Skeletal muscle satellite cell (primary cell): ENCODE measurements around the gene GALNT16.

Source experiments
- H3K27me3 ChIP-seq: 2 replicates; pipeline ENCODE4 v1.7.0; 2013; ENCODE audit warnings: low read length; ENCODE audit not compliant: control insufficient read depth, insufficient read depth
- H3K36me3 ChIP-seq: 2 replicates; pipeline ENCODE4 v1.7.0; 2013; ENCODE audit warnings: mild to moderate bottlenecking, control low read depth, low read length; ENCODE audit not compliant: insufficient read depth
- H3K4me1 ChIP-seq: 2 replicates; pipeline ENCODE4 v1.7.0; 2013; ENCODE audit warnings: low read length; ENCODE audit not compliant: control insufficient read depth, insufficient read depth
- H3K4me2 ChIP-seq: 2 replicates; pipeline ENCODE4 v1.7.0; 2013; ENCODE audit warnings: mild to moderate bottlenecking, low read length
- H3K4me3 ChIP-seq: 2 replicates; pipeline ENCODE4 v1.7.0; 2013; ENCODE audit warnings: low read length
- H3K9ac ChIP-seq: 2 replicates; pipeline ENCODE4 v1.7.0; 2013; ENCODE audit warnings: mild to moderate bottlenecking, low read depth, low read length, moderate library complexity
- H3K9me3 ChIP-seq: replicated peaks from 2 replicates; pipeline ENCODE4 v1.7.0; 2013; ENCODE audit warnings: mild to moderate bottlenecking, control low read depth, low read length

Gene GALNT16

DNA sequence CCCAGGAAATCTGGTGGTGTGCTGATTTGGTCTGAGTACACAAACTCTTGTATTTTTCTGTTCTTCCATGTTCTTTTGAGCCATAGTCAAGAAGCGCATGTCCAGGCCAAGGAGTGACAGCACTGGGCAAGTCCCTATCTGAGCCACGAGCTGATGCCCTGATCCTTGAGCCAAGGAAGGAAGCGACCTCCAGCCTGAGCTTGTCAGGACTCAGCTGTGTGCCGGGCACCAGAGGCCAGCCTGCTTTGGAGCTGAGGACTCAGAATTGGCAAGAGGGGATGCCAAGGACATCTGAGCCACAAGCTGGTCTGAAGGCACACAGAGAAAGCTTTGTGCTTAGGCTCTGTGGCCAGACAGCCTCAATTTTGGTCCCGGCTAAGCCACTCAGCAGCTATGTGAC lies 52.6 kb downstream of the GALNT16 start:
- H3K4me1 ChIP-seq = peaks cover 19% of the 10 kb centered on the region
- peaks cover 8% of the 10 kb centered on the region for H3K27me3 ChIP-seq
- H3K9me3 ChIP-seq = no peaks in the 10 kb centered on the region
- no peak overlapping the region for H3K4me3 ChIP-seq
- H3K36me3 ChIP-seq = no peaks in the 10 kb centered on the region
- H3K9ac ChIP-seq = no peak overlapping the region
- H3K4me2 ChIP-seq = no peak overlapping the region

DNA sequence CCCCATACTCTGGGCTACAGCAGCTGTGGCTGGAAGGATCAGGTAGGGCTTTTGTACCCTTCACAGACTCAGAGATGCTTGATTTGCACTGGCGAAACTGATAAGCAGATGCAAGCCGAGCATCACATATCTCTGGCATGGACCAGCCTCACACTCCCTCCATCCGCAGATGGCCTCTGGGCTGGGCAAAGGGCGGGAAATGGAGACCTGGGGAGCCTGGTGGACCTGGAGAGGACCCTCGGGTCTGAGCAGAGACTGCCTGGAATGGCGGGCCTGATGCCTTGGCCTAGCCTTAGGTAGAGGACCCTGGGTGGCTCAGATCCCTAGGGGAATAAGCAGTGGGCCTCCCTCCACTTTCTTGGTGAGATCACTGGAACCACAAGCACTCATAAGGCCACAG lies 53.2 kb downstream of the GALNT16 start:
- H3K36me3 ChIP-seq = no peaks in the 10 kb centered on the region
- H3K4me3 ChIP-seq = no peak overlapping the region
- no peaks in the 10 kb centered on the region for H3K9me3 ChIP-seq
- peaks cover 25% of the 10 kb centered on the region for H3K4me1 ChIP-seq
- no peak overlapping the region for H3K4me2 ChIP-seq
- no peak overlapping the region for H3K9ac ChIP-seq
- H3K27me3 ChIP-seq = peaks cover 4% of the 10 kb centered on the region

DNA sequence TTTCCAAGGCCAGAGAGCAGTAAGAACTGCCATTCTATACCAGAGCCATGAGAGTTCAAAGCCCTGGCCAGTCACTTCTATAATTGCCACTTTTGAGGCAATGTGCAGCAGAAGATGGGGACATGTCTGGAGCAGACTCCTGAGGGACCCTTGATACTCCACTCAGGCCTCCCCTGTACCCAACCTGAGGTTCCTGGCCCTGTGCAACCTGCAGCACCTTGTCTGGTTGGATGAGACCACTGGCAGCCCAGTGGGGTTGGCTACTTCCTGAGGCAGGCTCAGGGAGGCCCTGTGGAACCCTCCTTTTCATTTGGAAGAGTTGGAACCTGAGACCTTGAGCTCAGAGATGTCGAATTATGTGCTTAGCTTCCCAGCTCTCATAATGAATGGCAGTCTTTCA lies 54.4 kb downstream of the GALNT16 start:
- Histone ChIP-seq H3K4me2 (no peak overlapping the region), H3K36me3 (no peaks in the 10 kb centered on the region), H3K9me3 (no peaks in the 10 kb centered on the region), H3K27me3 (peaks cover 4% of the 10 kb centered on the region), H3K4me1 (peaks cover 26% of the 10 kb centered on the region), H3K4me3 (no peak overlapping the region), H3K9ac (no peak overlapping the region)

DNA sequence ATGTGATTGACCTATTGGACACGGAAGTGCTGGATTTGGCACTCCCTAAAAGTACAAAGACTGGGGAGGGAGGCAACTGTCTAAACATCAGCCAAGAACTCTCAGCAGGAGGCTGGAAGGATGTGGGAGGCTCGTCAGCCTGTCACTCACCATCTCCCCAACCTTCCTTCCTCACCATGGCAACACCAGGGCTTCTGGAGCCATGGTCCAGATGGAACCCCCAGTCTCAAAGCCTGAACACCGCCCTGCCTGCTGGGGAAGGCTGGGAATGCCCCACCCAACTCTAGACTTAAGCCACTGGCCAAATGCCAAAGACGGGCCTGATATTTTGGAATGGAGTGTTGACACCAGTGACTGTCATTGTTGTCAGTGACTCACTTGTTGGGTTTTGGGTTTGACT lies 55.3 kb downstream of the GALNT16 start:
- peaks cover 26% of the 10 kb centered on the region for H3K4me1 ChIP-seq
- peaks cover 4% of the 10 kb centered on the region for H3K27me3 ChIP-seq
- no peak overlapping the region for H3K9ac ChIP-seq
- no peaks in the 10 kb centered on the region for H3K9me3 ChIP-seq
- H3K4me3 ChIP-seq = no peak overlapping the region
- peak overlapping the region; percentile 6 for H3K4me2 ChIP-seq
- H3K36me3 ChIP-seq = no peaks in the 10 kb centered on the region

DNA sequence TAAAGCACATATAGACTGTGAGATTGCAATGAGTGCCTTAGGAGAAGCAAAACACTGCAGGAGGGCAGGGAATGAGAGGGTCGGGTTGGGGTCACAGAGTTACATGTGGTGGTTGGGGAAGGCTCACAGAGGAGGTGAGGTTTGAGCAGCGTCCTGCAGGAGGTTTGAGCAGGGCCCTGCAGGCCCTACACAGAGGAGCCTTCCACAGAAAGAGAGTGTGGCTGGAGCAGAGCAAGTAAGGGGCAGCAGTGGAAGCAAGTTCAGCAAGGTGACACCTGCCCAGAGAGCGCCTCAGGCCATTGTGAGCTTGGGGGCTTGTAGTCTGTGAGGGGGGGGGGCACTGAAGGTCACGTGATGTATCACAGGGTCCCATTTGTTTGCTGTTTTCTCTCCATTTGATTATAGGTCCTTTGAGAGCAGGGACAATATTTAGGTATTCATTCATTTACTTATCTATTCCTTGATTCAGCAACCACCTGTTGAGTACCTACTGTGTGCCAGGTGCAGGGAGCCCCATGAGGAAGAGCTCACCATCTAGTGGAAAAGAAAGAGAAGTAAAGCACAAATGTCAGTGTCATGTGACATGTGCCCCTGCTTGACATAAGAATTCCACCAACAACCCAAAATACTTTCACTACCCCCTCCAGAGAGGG lies 56.6 kb downstream of the GALNT16 start:
- no peak overlapping the region for H3K4me2 ChIP-seq
- H3K27me3 ChIP-seq = peaks cover under 1% of the 10 kb centered on the region
- H3K9me3 ChIP-seq = no peaks in the 10 kb centered on the region
- no peak overlapping the region for H3K4me3 ChIP-seq
- H3K36me3 ChIP-seq = no peaks in the 10 kb centered on the region
- peaks cover 26% of the 10 kb centered on the region for H3K4me1 ChIP-seq
- no peak overlapping the region for H3K9ac ChIP-seq

DNA sequence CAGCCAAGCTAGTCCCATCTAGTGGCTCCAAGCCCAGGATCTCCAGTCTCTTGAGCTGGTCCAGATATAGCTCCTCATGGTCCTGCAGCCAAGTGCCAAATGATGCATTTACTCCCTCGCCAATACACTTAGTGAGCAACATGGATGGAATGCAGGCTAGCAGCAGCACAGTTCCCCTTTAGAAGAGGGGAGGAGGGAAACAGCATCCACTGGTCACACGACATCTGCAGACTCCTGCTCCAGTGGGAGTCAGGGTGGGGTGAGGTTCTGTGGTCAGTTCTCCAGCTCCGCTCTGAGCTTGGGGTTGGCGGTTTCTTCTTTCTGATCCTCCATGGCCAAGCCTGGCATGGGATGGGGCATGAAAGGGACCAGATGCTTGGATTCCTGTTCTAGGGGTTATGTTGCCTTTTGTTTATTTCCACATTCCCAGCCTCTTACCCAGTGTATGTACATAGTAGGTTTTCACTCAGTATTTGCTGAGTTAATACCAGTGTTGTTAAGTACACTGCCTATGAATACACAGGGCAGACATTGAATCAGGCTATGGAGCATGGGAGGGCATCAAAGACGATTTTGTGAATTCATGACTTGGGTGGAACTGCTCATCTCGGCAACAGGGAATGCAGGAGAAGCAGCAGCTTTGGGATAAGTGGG lies 57.3 kb downstream of the GALNT16 start:
- H3K4me2 ChIP-seq = peak overlapping the region; percentile 27
- no peaks in the 10 kb centered on the region for H3K27me3 ChIP-seq
- H3K36me3 ChIP-seq = no peaks in the 10 kb centered on the region
- H3K9ac ChIP-seq = no peak overlapping the region
- no peaks in the 10 kb centered on the region for H3K9me3 ChIP-seq
- no peak overlapping the region for H3K4me3 ChIP-seq
- H3K4me1 ChIP-seq = peaks cover 26% of the 10 kb centered on the region

DNA sequence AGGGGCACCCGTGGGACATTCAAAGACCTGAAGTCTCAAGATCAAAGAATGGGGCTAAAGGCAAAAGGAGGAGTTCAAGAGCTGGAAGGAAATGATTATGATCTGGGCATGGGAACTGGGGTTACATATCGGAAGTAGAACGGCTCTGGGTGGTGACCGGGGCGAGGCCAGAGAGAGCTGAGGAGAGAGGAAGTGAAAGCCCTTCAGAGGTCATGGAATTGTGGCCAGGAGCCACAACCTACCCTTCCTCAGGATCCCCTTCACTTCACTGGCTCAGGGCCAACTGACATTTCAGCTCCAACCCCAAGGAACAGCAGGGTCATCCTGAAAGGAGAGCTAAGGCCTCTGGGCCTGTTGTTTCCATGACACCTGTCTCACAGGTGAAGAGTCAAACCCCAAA lies 57.8 kb downstream of the GALNT16 start:
- Histone ChIP-seq H3K27me3 (no peaks in the 10 kb centered on the region), H3K4me1 (peaks cover 26% of the 10 kb centered on the region), H3K4me2 (peak overlapping the region; percentile 27), H3K9me3 (no peaks in the 10 kb centered on the region), H3K9ac (no peak overlapping the region), H3K4me3 (no peak overlapping the region), H3K36me3 (no peaks in the 10 kb centered on the region)

DNA sequence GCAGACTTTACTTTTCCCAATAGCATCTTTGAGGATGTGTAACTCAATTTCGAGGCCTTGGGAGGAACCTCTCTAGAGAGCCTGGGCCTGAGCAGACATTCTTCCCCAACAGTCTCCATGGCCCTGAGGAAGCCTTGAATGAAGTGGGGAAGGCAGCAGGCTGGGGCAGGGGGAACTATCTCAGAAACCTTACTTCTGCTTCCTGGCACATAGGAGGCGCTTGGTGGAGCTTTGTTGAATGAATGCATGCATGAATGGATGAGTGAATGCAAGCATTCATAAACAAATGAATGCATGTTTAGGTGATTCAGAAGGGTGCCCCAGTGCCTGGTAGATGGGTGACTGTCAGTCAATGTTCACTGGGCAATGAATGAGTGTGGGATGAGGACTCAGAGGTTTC lies 58.3 kb downstream of the GALNT16 start:
- H3K9me3 ChIP-seq = no peaks in the 10 kb centered on the region
- no peak overlapping the region for H3K9ac ChIP-seq

DNA sequence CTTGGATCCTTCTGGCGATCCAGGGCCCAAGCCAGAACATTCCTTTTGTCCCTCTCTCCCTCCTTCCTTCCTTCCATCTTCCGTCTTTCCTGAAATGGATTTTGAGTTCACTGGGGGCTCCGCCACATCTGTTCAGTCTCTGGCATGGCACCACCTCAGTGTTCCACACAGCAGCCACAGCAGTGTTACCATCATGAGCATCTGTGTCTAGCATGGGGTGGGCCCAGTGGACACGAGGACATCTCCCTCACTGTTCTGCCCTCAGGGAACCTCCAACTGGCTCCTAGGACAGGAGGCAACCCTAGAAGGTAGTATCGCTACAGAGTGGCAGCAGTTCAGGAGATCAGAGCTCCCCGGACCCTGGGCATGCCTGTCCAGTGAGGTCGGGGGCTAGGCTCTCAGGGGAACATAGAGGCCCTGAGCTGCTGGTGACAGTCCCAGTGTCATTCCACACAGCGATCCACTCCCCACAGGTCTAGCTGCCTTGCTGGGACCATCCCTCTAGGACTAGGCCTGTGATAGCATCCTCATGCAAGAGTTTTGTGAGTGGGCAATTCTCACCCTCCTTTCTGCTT lies 59.0 kb downstream of the GALNT16 start:
- H3K9ac ChIP-seq = no peak overlapping the region
- peaks cover 26% of the 10 kb centered on the region for H3K4me1 ChIP-seq
- no peaks in the 10 kb centered on the region for H3K27me3 ChIP-seq
- no peak overlapping the region for H3K4me3 ChIP-seq
- no peak overlapping the region for H3K4me2 ChIP-seq
- H3K9me3 ChIP-seq = no peaks in the 10 kb centered on the region
- no peaks in the 10 kb centered on the region for H3K36me3 ChIP-seq

More for the DNA sequence above, 58.3 kb downstream of the GALNT16 start:
- Histone ChIP-seq H3K4me1 (peaks cover 26% of the 10 kb centered on the region), H3K36me3 (no peaks in the 10 kb centered on the region), H3K4me2 (no peak overlapping the region), H3K27me3 (no peaks in the 10 kb centered on the region), H3K4me3 (no peak overlapping the region)

DNA sequence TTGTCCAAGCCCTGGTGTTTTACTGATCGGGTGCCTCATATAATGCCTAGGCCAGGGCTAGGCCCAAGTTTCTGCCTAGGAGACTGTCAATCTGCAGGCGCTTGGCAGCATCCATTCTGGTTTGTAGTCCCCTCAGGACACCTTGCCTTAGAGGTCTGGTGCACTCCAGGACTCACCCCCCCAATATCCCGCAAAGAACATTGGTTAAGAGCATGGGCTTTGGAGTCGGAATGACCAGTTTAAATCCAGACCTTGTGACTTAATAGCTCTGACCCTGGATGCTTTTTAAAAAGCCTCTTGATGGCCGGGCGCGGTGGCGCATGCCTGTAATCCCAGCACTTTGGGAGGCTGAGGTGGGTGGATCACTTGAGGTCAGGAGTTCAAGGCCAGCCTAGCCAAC lies 60.0 kb downstream of the GALNT16 start:
- no peaks in the 10 kb centered on the region for H3K9me3 ChIP-seq
- H3K4me1 ChIP-seq = peaks cover 26% of the 10 kb centered on the region
- no peaks in the 10 kb centered on the region for H3K27me3 ChIP-seq
- H3K9ac ChIP-seq = no peak overlapping the region
- H3K4me3 ChIP-seq = no peak overlapping the region
- no peaks in the 10 kb centered on the region for H3K36me3 ChIP-seq
- H3K4me2 ChIP-seq = no peak overlapping the region

DNA sequence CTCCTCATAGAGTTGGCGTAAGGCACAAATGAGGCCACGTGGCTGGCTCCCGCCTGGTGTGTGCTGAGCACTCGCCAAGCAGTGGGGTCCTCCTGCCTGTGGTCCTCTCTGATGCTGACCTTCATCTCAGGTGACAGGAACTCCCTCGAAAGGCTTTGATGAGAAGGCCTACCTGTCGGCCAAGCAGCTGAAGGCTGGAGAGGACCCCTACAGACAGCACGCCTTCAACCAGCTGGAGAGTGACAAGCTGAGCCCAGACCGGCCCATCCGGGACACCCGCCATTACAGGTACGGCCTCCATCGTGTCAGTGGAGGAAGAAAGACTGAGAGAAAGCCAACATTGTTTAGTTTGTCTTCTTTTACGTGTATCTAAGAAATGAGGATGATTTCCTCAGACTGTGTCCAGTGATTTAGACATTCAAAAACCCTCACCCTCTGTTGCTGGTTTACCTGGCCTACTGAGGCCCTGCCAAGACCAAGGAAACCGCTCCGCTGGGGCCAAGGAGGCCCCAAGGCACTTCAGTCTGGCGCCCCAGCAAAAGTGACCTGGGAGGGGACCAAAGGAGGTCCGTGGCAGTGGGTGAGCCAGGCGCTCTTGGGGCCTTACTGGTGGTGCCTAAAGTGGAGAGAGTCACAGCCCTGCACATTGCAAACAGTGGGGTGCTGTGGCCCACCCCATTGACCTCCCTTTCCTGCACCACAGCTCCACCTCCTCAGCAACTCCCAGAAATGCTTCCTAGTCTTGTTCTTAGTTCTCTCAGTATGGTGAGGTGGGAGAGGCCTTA lies 60.8 kb downstream of the GALNT16 start:
- H3K4me3 ChIP-seq = no peak overlapping the region
- H3K27me3 ChIP-seq = no peaks in the 10 kb centered on the region
- H3K36me3 ChIP-seq = no peaks in the 10 kb centered on the region
- H3K9ac ChIP-seq = no peak overlapping the region
- H3K4me1 ChIP-seq = peaks cover 19% of the 10 kb centered on the region
- no peaks in the 10 kb centered on the region for H3K9me3 ChIP-seq
- no peak overlapping the region for H3K4me2 ChIP-seq
